GM23338 (cell line): ENCODE results near the gene SIK2. TPM values are rescaled to one million over a fixed set of nuclear protein-coding genes. Genes with fewer than 3 reads are reported as not detected.

Experiments
- ATAC-seq: fragments of 200-7000 bp; cut with Tn5 transposase; 3 replicates; pipeline ENCODE4 v1.9.1; 2020
- DNase-seq: peaks from one replicate; pipeline ENCODE4 v3.0.0-alpha.2; 2015; ENCODE audit warnings: low spot score
- H2AFZ ChIP-seq: fragments of 200-600 bp; sonication (generic); 2 replicates; pipeline ENCODE4 v1.8.0; 2016; ENCODE audit warnings: antibody characterized with exemption, mild to moderate bottlenecking, moderate library complexity
- H3F3A ChIP-seq: fragments of 200-600 bp; sonication (generic); replicated peaks from 2 replicates; pipeline ENCODE4 v1.8.0; 2017; ENCODE audit warnings: antibody characterized with exemption, mixed run types, low read depth
- H3K27ac ChIP-seq: fragments of 200-600 bp; sonication (generic); 2 replicates; pipeline ENCODE4 v1.6.1; 2016; ENCODE audit warnings: low read depth
- H3K27me3 ChIP-seq: fragments of 200-600 bp; sonication (generic); 2 replicates; pipeline ENCODE4 v1.8.0; 2016; ENCODE audit warnings: mild to moderate bottlenecking, mixed run types, moderate library complexity; ENCODE audit not compliant: insufficient read depth
- H3K36me3 ChIP-seq: fragments of 200-600 bp; sonication (generic); 2 replicates; pipeline ENCODE4 v1.8.0; 2016; ENCODE audit warnings: mild to moderate bottlenecking; ENCODE audit not compliant: insufficient read depth
- H3K4me1 ChIP-seq: fragments of 200-600 bp; sonication (generic); 2 replicates; pipeline ENCODE4 v1.8.0; 2016; ENCODE audit warnings: mild to moderate bottlenecking, moderate library complexity; ENCODE audit not compliant: insufficient read depth
- H3K4me2 ChIP-seq: fragments of 200-600 bp; sonication (generic); 2 replicates; pipeline ENCODE4 v1.7.1; 2017; ENCODE audit warnings: mixed run types
- H3K4me3 ChIP-seq: fragments of 200-600 bp; sonication (generic); 2 replicates; pipeline ENCODE4 v1.6.1; 2016; ENCODE audit warnings: mixed run types
- H3K79me2 ChIP-seq: fragments of 200-600 bp; sonication (generic); replicated peaks from 2 replicates; pipeline ENCODE4 v1.8.0; 2017; ENCODE audit warnings: mild to moderate bottlenecking; ENCODE audit not compliant: insufficient read depth
- H3K9me2 ChIP-seq: fragments of 200-600 bp; sonication (generic); 2 replicates; pipeline ENCODE4 v1.8.0; 2017; ENCODE audit not compliant: insufficient read depth
- H4K20me1 ChIP-seq: fragments of 200-600 bp; sonication (generic); replicated peaks from 2 replicates; pipeline ENCODE4 v1.8.0; 2017; ENCODE audit warnings: mild to moderate bottlenecking; ENCODE audit not compliant: insufficient read depth
- H3K27ac Mint-ChIP-seq: 2 replicates; pipeline ENCODE4 v1.8.0; 2020; ENCODE audit warnings: inconsistent platforms, mild to moderate bottlenecking, moderate library complexity, mixed read lengths
- H3K27me3 Mint-ChIP-seq: 3 replicates; pipeline ENCODE4 v1.8.0; 2022; ENCODE audit warnings: low read depth, mild to moderate bottlenecking, moderate library complexity, mixed read lengths, inconsistent platforms; ENCODE audit not compliant: insufficient read depth, poor library complexity
- H3K36me3 Mint-ChIP-seq: 3 replicates; pipeline ENCODE4 v1.8.0; 2021; ENCODE audit warnings: low read depth, mild to moderate bottlenecking, inconsistent platforms, moderate library complexity, mixed read lengths
- H3K4me1 Mint-ChIP-seq: 3 replicates; pipeline ENCODE4 v1.8.0; 2020; ENCODE audit warnings: mild to moderate bottlenecking, inconsistent platforms, mixed read lengths
- H3K4me3 Mint-ChIP-seq: 3 replicates; pipeline ENCODE4 v1.8.0; 2021; ENCODE audit warnings: moderate library complexity, mild to moderate bottlenecking, inconsistent platforms, mixed read lengths
- H3K9me3 Mint-ChIP-seq: 3 replicates; pipeline ENCODE4 v1.8.0; 2020; ENCODE audit warnings: moderate library complexity, mild to moderate bottlenecking, inconsistent platforms, mixed read lengths
- CREB1 ChIP-seq: fragments of 250-450 bp; sonication (Bioruptor Pico); IDR thresholded peaks from 2 replicates; pipeline ENCODE4 v1.5.0; 2020; ENCODE audit warnings: low read depth, mild to moderate bottlenecking, moderate library complexity
- CTCF ChIP-seq, 2 experiments: fragments of 200-600 bp in 1 of 2; sonication (generic) in 1 of 2; conservative IDR thresholded peaks; 2 replicates each; pipeline versions ENCODE4 v1.5.1 to v1.6.1; 2016 to 2017; ENCODE audit warnings: antibody characterized with exemption in 2 of 2, low read depth in 2 of 2, mild to moderate bottlenecking in 2 of 2, moderate library complexity in 1 of 2
- EZH2phosphoT487 ChIP-seq: fragments of 200-600 bp; sonication (generic); IDR thresholded peaks from one replicate; pipeline ENCODE4 v1.8.1; 2018; ENCODE audit warnings: antibody characterized with exemption; ENCODE audit not compliant: unreplicated experiment
- JUNB ChIP-seq: IDR thresholded peaks from one replicate; pipeline ENCODE4 v1.6.1; 2016; ENCODE audit warnings: antibody characterized with exemption; ENCODE audit not compliant: unreplicated experiment
- NANOG ChIP-seq: IDR thresholded peaks from 2 replicates; pipeline ENCODE4 v1.6.1; 2016; ENCODE audit warnings: antibody characterized with exemption, borderline replicate concordance
- POLR2AphosphoS5 ChIP-seq: IDR thresholded peaks from 2 replicates; pipeline ENCODE4 v1.6.1; 2016; ENCODE audit warnings: antibody characterized with exemption, low read depth
- STAT1 ChIP-seq: IDR thresholded peaks from one replicate; pipeline ENCODE4 v1.6.1; 2016; ENCODE audit warnings: antibody characterized with exemption; ENCODE audit not compliant: unreplicated experiment
- ZNF114 ChIP-seq: fragments of 250-450 bp; sonication (Bioruptor Pico); IDR thresholded peaks from 2 replicates; pipeline ENCODE4 v1.5.0; 2020; ENCODE audit warnings: mild to moderate bottlenecking, moderate library complexity
- ZNF331 ChIP-seq: fragments of 250-450 bp; sonication (Bioruptor Pico); IDR thresholded peaks from 2 replicates; pipeline ENCODE4 v1.5.0; 2020; ENCODE audit warnings: low read depth, mild to moderate bottlenecking, moderate library complexity
- polyA plus RNA-seq: library from polyadenylated mRNA; unstranded; fragments of >200 nt; fragmentation: Nextera tagmentation; extraction: Ambion mirVana; gene quantifications from 2 replicates; pipeline ENCODE4 v1.2.1, GENCODE V29; 2016
- total RNA-seq: library from RNA; depleted of rRNA; stranded (reverse); fragments of >200 nt; shearing (Covaris generic); gene quantifications from 2 replicates; pipeline ENCODE4 v1.2.3, GENCODE V29; 2014
- TF ChIP-seq, protein P1 (sequence below): IDR thresholded peaks from one replicate; pipeline ENCODE4 v1.6.1; 2018; ENCODE audit warnings: antibody characterized with exemption; ENCODE audit not compliant: unreplicated experiment

The SIK2 gene
- total and polyA plus RNA-seq, 2 experiments from 2014 or later = 2.3 to 6.7 TPM

GRCh38 chr11:111582163-111582562 lies 20.1 kb upstream of the SIK2 start (continued):
- TF ChIP-seq CTCF (conservative IDR thresholded peaks at IDR 0.05; ENCODE audit: low read depth in 2 of 2) (no peak), ZNF114 (CRISPR knock-in tag) (no peak), JUNB (no peak), EZH2phosphoT487 (no peak), ZNF331 (CRISPR knock-in tag) (no peak)

GRCh38 chr11:111582881-111583280 lies 19.4 kb upstream of the SIK2 start:
- H3K27ac Mint-ChIP-seq = no peak overlapping the region
- DNase-seq = no peak
- no peak for ATAC-seq
- H3K4me1 Mint-ChIP-seq = peaks cover 9% of the 10 kb centered on the region
- H4K20me1 ChIP-seq = no peaks in the 10 kb centered on the region
- H3K27me3 ChIP-seq = no peaks in the 10 kb centered on the region
- peaks cover 3% of the 10 kb centered on the region; the same call in 1 of the 2 replicates for H3K4me1 ChIP-seq
- no peaks in the 10 kb centered on the region for H3K9me2 ChIP-seq
- H2AFZ ChIP-seq = no peak overlapping the region
- H3K4me2 ChIP-seq = no peak overlapping the region
- H3K4me3 Mint-ChIP-seq = no peak overlapping the region
- H3F3A ChIP-seq = no peaks in the 10 kb centered on the region
- no peak overlapping the region for H3K27ac ChIP-seq
- H3K27me3 Mint-ChIP-seq = no peaks in the 10 kb centered on the region
- H3K36me3 Mint-ChIP-seq = no peaks in the 10 kb centered on the region
- H3K36me3 ChIP-seq = no peaks in the 10 kb centered on the region
- H3K4me3 ChIP-seq = no peak overlapping the region
- TF ChIP-seq, protein P1, sequence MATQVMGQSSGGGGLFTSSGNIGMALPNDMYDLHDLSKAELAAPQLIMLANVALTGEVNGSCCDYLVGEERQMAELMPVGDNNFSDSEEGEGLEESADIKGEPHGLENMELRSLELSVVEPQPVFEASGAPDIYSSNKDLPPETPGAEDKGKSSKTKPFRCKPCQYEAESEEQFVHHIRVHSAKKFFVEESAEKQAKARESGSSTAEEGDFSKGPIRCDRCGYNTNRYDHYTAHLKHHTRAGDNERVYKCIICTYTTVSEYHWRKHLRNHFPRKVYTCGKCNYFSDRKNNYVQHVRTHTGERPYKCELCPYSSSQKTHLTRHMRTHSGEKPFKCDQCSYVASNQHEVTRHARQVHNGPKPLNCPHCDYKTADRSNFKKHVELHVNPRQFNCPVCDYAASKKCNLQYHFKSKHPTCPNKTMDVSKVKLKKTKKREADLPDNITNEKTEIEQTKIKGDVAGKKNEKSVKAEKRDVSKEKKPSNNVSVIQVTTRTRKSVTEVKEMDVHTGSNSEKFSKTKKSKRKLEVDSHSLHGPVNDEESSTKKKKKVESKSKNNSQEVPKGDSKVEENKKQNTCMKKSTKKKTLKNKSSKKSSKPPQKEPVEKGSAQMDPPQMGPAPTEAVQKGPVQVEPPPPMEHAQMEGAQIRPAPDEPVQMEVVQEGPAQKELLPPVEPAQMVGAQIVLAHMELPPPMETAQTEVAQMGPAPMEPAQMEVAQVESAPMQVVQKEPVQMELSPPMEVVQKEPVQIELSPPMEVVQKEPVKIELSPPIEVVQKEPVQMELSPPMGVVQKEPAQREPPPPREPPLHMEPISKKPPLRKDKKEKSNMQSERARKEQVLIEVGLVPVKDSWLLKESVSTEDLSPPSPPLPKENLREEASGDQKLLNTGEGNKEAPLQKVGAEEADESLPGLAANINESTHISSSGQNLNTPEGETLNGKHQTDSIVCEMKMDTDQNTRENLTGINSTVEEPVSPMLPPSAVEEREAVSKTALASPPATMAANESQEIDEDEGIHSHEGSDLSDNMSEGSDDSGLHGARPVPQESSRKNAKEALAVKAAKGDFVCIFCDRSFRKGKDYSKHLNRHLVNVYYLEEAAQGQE = no peak
- TF ChIP-seq JUNB (no peak), CREB1 (CRISPR knock-in tag) (no peak)
- H3K9me3 Mint-ChIP-seq = no peaks in the 10 kb centered on the region
- no peaks in the 10 kb centered on the region for H3K79me2 ChIP-seq

DNA sequence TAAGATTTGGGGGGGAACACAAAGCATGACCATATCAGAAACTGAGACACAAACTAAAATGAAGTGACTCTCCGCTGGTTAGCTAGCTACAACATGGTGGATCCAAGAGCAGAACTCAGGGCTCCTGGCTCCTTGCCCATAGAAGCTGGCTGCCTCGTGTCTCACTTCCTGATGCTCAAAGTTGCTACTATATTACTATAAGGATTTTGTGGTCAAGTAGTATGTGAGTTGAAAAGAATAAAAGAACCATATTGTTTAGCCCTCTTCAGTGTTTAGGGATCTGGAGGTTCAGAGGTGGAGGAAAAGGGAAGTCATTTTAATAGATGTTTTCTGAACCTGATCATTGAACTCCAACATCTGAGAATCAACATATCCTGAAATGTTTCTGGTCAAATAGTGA lies 16.9 kb upstream of the SIK2 start:
- H3K27ac Mint-ChIP-seq = no peak overlapping the region
- no peaks in the 10 kb centered on the region for H3K36me3 ChIP-seq
- ATAC-seq = no peak
- TF ChIP-seq CTCF (conservative IDR thresholded peaks at IDR 0.05; ENCODE audit: low read depth in 2 of 2) (no peak), EZH2phosphoT487 (no peak), POLR2AphosphoS5 (no peak), ZNF114 (CRISPR knock-in tag) (no peak), JUNB (no peak), NANOG (no peak), STAT1 (no peak)
- TF ChIP-seq, protein P1 = no peak

More for the DNA sequence above, 16.9 kb upstream of the SIK2 start:
- no peak for DNase-seq
- Mint-ChIP-seq H3K9me3 (no peaks in the 10 kb centered on the region; the same call in 2 of the 3 replicates), H3K36me3 (no peaks in the 10 kb centered on the region), H3K4me3 (no peak overlapping the region), H3K27me3 (no peaks in the 10 kb centered on the region), H3K4me1 (peaks cover 9% of the 10 kb centered on the region)
- peaks cover 3% of the 10 kb centered on the region; the same call in 1 of the 2 replicates for H3K4me1 ChIP-seq
- H3K4me3 ChIP-seq = no peak overlapping the region
- H3K27ac ChIP-seq = no peak overlapping the region
- H3K9me2 ChIP-seq = no peaks in the 10 kb centered on the region
- H3F3A ChIP-seq = no peaks in the 10 kb centered on the region
- H3K4me2 ChIP-seq = no peak overlapping the region
- no peaks in the 10 kb centered on the region for H3K79me2 ChIP-seq
- no peak overlapping the region for H2AFZ ChIP-seq
- no peaks in the 10 kb centered on the region for H4K20me1 ChIP-seq
- H3K27me3 ChIP-seq = no peaks in the 10 kb centered on the region
